GM21447 (cell line): ENCODE data around the gene KDM5A.

ENCODE experiments used
- ATAC-seq: cut with Tn5 transposase; IDR thresholded peaks from one replicate; pipeline ENCODE4 v1.9.1; 2021; ENCODE audit not compliant: unreplicated experiment

KDM5A gene

GRCh38 chr12:275812-276211 is 113.3 kb downstream of the KDM5A start:
- no peak for ATAC-seq

- no peak for ATAC-seq
Measured at GRCh38 chr12:273382-273781, 115.7 kb downstream of the KDM5A start.

GRCh38 chr12:272942-273341 is 116.2 kb downstream of the KDM5A start:
- no peak for ATAC-seq

- ATAC-seq, result no peak
Measured at GRCh38 chr12:271161-271560, 118.0 kb downstream of the KDM5A start.

GRCh38 chr12:269191-269590 is 119.9 kb downstream of the KDM5A start:
- ATAC-seq, result no peak

GRCh38 chr12:268483-268840 is 120.7 kb downstream of the KDM5A start:
- no peak for ATAC-seq

GRCh38 chr12:267581-268482 is 121.3 kb downstream of the KDM5A start:
- ATAC-seq, result no peak

GRCh38 chr12:265096-265495 is 124.0 kb downstream of the KDM5A start:
- no peak for ATAC-seq

- ATAC-seq, result no peak
Measured at GRCh38 chr12:264269-264668, 124.9 kb downstream of the KDM5A start.

GRCh38 chr12:263574-263973 is 125.5 kb downstream of the KDM5A start:
- no peak for ATAC-seq

- no peak for ATAC-seq
Measured at GRCh38 chr12:262817-263216, 126.3 kb downstream of the KDM5A start, which contains the start of gene SLC6A13. Gene SLC6A13, minus strand, starts transcription at chr12:262836. Its CDS starts 2,784 bp downstream, at chr12:260052.

GRCh38 chr12:262113-262512 is 127.0 kb downstream of the KDM5A start:
- ATAC-seq, result no peak

GRCh38 chr12:257521-258321 is 131.4 kb downstream of the KDM5A start:
- ATAC-seq, result no peak

- no peak for ATAC-seq
Measured at GRCh38 chr12:256958-257357, 132.2 kb downstream of the KDM5A start.

GRCh38 chr12:256225-256624 is 132.9 kb downstream of the KDM5A start:
- no peak for ATAC-seq

- ATAC-seq, result no peak
Measured at GRCh38 chr12:254912-255311, 134.2 kb downstream of the KDM5A start.

- no peak for ATAC-seq
Measured at GRCh38 chr12:254039-254438, 135.1 kb downstream of the KDM5A start.

GRCh38 chr12:253116-253831 is 135.8 kb downstream of the KDM5A start:
- no peak for ATAC-seq

- ATAC-seq, result no peak
Measured at GRCh38 chr12:252636-253035, 136.5 kb downstream of the KDM5A start.

GRCh38 chr12:247271-247670 is 141.8 kb downstream of the KDM5A start:
- no peak for ATAC-seq

GRCh38 chr12:243381-243780 is 145.7 kb downstream of the KDM5A start:
- ATAC-seq, result no peak
